SK-N-SH (cell line): Measurements from ENCODE around the gene WNK1. TPM values are rescaled to one million over a fixed set of nuclear protein-coding genes. Genes with fewer than 3 reads are reported as not detected.

ENCODE experiments used
- CTCF ChIA-PET: fragments of 300-600, 350-600 bp; formaldehyde crosslinking; extraction: SDS; loops from one replicate; lab custom pipeline; 2021; lab: Yijun Ruan, JAX
- POLR2A ChIA-PET: fragments of 350-600 bp; sonication (Branson Sonifier 250); formaldehyde crosslinking; extraction: SDS; loops from one replicate; lab custom pipeline; 2020; ENCODE audit warnings: antibody characterized with exemption, inconsistent platforms; lab: Yijun Ruan, JAX
- DNase-seq: peaks from one replicate; pipeline ENCODE4 v3.0.0; 2012
- H2AFZ ChIP-seq: fragments of 200-600 bp; sonication (generic); 2 replicates; pipeline ENCODE4 v1.8.1; 2016; ENCODE audit warnings: antibody characterized with exemption, mild to moderate bottlenecking, low read depth
- H3F3A ChIP-seq: fragments of 200-600 bp; sonication (generic); replicated peaks from 2 replicates; pipeline ENCODE3; 2016; ENCODE audit warnings: antibody characterized with exemption, mild to moderate bottlenecking; ENCODE audit not compliant: insufficient read depth
- H3K27ac ChIP-seq, 2 experiments: fragments of 200-500 bp in 1 of 2; fragments of 200-600 bp in 1 of 2; sonication (Bioruptor generic) in 1 of 2; sonication (generic), shearing (Covaris generic) in 1 of 2; 2 replicates each; pipeline versions ENCODE4 v1.5.1 to v1.6.1; 2014 to 2016; ENCODE audit warnings: low read depth in 2 of 2, inconsistent platforms in 1 of 2, low read length in 1 of 2, mild to moderate bottlenecking in 1 of 2, mixed read lengths in 1 of 2
- H3K27me3 ChIP-seq: fragments of 200-600 bp; sonication (generic), shearing (Covaris generic); 2 replicates; pipeline ENCODE4 v1.6.1; 2016; ENCODE audit warnings: mixed run types; ENCODE audit not compliant: insufficient read depth
- H3K36me3 ChIP-seq, 2 experiments: fragments of 200-500 bp in 1 of 2; fragments of 200-600 bp in 1 of 2; sonication (Bioruptor generic) in 1 of 2; sonication (generic) in 1 of 2; replicated peaks in 1 of 2; 2 replicates each; pipeline versions ENCODE3 to v1.5.1; 2014 to 2016; ENCODE audit warnings: low read length in 1 of 2, mild to moderate bottlenecking in 1 of 2; ENCODE audit not compliant: insufficient read depth in 2 of 2, control insufficient read depth in 1 of 2
- H3K4me1 ChIP-seq, 2 experiments: fragments of 200-500 bp in 1 of 2; fragments of 200-600 bp in 1 of 2; sonication (Bioruptor generic) in 1 of 2; sonication (generic), shearing (Covaris generic) in 1 of 2; 2 replicates each; pipeline versions ENCODE4 v1.5.1 to v1.6.1; 2014 to 2016; ENCODE audit warnings: low read depth in 1 of 2, low read length in 1 of 2, mixed run types in 1 of 2; ENCODE audit not compliant: insufficient read depth in 2 of 2, control insufficient read depth in 1 of 2
- H3K4me2 ChIP-seq: fragments of 200-600 bp; sonication (generic), shearing (Covaris generic); 2 replicates; pipeline ENCODE4 v1.6.1; 2017; ENCODE audit warnings: mixed run types
- H3K4me3 ChIP-seq, 2 experiments: fragments of 200-500 bp in 1 of 2; fragments of 200-600 bp in 1 of 2; sonication (Bioruptor generic) in 1 of 2; sonication (generic), shearing (Covaris generic) in 1 of 2; 2 replicates each; pipeline versions ENCODE4 v1.5.1 to v1.8.1; 2014 to 2016; ENCODE audit warnings: low read depth in 2 of 2, inconsistent platforms in 1 of 2, low read length in 1 of 2, mild to moderate bottlenecking in 1 of 2, mixed read lengths in 1 of 2, moderate library complexity in 1 of 2
- H3K79me2 ChIP-seq: fragments of 200-600 bp; sonication (generic); 2 replicates; pipeline ENCODE4 v1.8.1; 2017; ENCODE audit warnings: mild to moderate bottlenecking; ENCODE audit not compliant: insufficient read depth
- H3K9ac ChIP-seq: fragments of 200-600 bp; sonication (generic); 2 replicates; pipeline ENCODE4 v1.6.1; 2017; ENCODE audit warnings: mixed run types
- H3K9me2 ChIP-seq: fragments of 200-600 bp; sonication (generic); 2 replicates; pipeline ENCODE4 v1.6.1; 2017; ENCODE audit warnings: mixed run types
- H3K9me3 ChIP-seq: fragments of 200-600 bp; sonication (generic); 2 replicates; pipeline ENCODE4 v1.6.1; 2017; ENCODE audit warnings: mixed run types, mild to moderate bottlenecking, moderate library complexity
- H4K20me1 ChIP-seq: fragments of 200-600 bp; sonication (generic); 2 replicates; pipeline ENCODE4 v1.6.1; 2017; ENCODE audit warnings: mild to moderate bottlenecking, mixed run types; ENCODE audit not compliant: insufficient read depth
- EP300 ChIP-seq, 2 experiments: IDR thresholded peaks; 2 replicates each; pipeline versions ENCODE4 v1.4.0 to v1.6.1; 2012; ENCODE audit warnings: borderline replicate concordance in 1 of 2, low read depth in 1 of 2, low read length in 1 of 2
- FOSL2 ChIP-seq: IDR thresholded peaks from 2 replicates; pipeline ENCODE4 v1.4.0; 2012; ENCODE audit warnings: low read depth, mild to moderate bottlenecking, moderate library complexity, borderline replicate concordance
- FOXM1 ChIP-seq: IDR thresholded peaks from 2 replicates; pipeline ENCODE4 v1.4.0; 2012; ENCODE audit warnings: low read depth, mild to moderate bottlenecking
- GABPA ChIP-seq: IDR thresholded peaks from 2 replicates; pipeline ENCODE4 v1.4.0; 2012; ENCODE audit warnings: low read depth, mild to moderate bottlenecking
- NFIC ChIP-seq: IDR thresholded peaks from 2 replicates; pipeline ENCODE4 v1.4.0; 2012; ENCODE audit warnings: borderline replicate concordance
- POLR2AphosphoS5 ChIP-seq: IDR thresholded peaks from 2 replicates; pipeline ENCODE4 v1.6.1; 2012; ENCODE audit warnings: low read depth, low read length
- SIN3A ChIP-seq: IDR thresholded peaks from 2 replicates; pipeline ENCODE4 v1.6.1; 2012; ENCODE audit warnings: low read depth, mild to moderate bottlenecking, low read length, moderate library complexity, borderline replicate concordance
- SMC3 ChIP-seq: IDR thresholded peaks from 2 replicates; pipeline ENCODE4 v1.6.1; 2012; ENCODE audit warnings: low read depth, low read length, improper control_type of control experiment
- TAF1 ChIP-seq: IDR thresholded peaks from 2 replicates; pipeline ENCODE4 v1.6.1; 2012; ENCODE audit warnings: low read depth, mild to moderate bottlenecking, low read length, moderate library complexity, borderline replicate concordance
- TCF12 ChIP-seq: IDR thresholded peaks from 2 replicates; pipeline ENCODE4 v1.4.0; 2012
- TEAD4 ChIP-seq: IDR thresholded peaks from 2 replicates; pipeline ENCODE4 v1.4.0; 2012; ENCODE audit warnings: mild to moderate bottlenecking, borderline replicate concordance; ENCODE audit not compliant: insufficient read depth
- YY1 ChIP-seq: IDR thresholded peaks from 2 replicates; pipeline ENCODE4 v1.4.0; 2012; ENCODE audit warnings: low read depth, mild to moderate bottlenecking
- WGBS: methylation state at CpG from one replicate; pipeline ENCODE4 v1.1.6; 2017; ENCODE audit warnings: low lambda C conversion rate; 5-methylcytosine and 5-hydroxymethylcytosine counted together
- polyA plus RNA-seq, 3 experiments: library from polyadenylated mRNA; depleted of rRNA; stranded (reverse); fragments of >200 nt; gene quantifications; 2 replicates each; pipeline ENCODE4 v1.2.3, GENCODE V29; 2012
- TF ChIP-seq, protein P1 (sequence below): fragments of 200-600 bp; sonication (generic); IDR thresholded peaks from 2 replicates; pipeline ENCODE4 v1.6.1; 2017; ENCODE audit warnings: antibody characterized with exemption, mild to moderate bottlenecking, moderate library complexity
- TF ChIP-seq, protein P2 (sequence below): IDR thresholded peaks from 2 replicates; pipeline ENCODE4; 2012
- TF ChIP-seq, protein P3 (sequence below): IDR thresholded peaks from 2 replicates; pipeline ENCODE4 v1.4.0; 2012; ENCODE audit warnings: low read depth, borderline replicate concordance

The WNK1 gene
- polyA plus RNA-seq, 1 of the 3 experiments (the other 2 are of a cell fraction): 30.5 TPM

DNA sequence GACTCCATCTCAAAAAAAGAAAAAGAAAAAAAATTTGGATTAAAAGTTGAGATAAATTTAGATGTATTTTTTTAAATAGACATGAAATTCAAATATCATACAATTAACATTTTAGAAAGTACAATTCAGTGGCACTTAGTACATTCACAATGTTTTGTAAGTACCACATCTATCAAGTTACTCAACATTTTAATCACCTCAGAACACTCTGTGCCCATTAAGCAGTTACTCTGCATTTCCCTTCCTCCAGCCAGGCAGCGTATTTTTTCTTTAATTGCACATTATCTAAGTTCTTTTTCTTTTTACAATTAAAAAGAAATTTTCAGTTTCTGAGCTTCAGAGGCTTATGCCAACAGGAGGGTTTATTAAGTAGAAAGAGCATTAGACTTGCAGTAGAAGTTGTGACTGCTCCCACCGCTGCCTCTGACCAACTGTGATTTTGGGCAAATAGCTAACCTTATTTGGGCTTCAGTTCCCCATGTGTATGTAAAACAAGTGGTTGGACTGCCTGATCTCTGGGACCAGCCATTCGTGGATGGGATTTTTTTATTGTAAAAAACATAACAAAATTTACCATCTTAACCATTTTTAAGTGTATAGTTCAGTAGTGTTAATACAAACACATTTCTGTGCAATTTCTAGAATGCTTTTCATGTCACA, 65.7 kb downstream of the WNK1 start:
- H3K27me3 ChIP-seq: no peaks in the 10 kb centered on the region
- ChIA-PET POLR2A (interaction anchor here (0.6 kb wide), 1 partner anchor 221 kb away, joined by 3 read pairs; no protein-coding TSS in a partner anchor), CTCF (interaction anchor here (0.7 to 5.7 kb wide), 6 partner anchors 67 to 275 kb away, joined by 3 to 45 read pairs (median 4); partner anchors contain the start of gene RAD52)
- no peak overlapping the region for H3K4me2 ChIP-seq
- H3K36me3 ChIP-seq: peaks cover 20 to 40% of the 10 kb centered on the region in 2 experiments
- H3F3A ChIP-seq: no peaks in the 10 kb centered on the region
- no peak overlapping the region for H3K4me3 ChIP-seq
- peaks cover 26% of the 10 kb centered on the region for H4K20me1 ChIP-seq
- H3K4me1 ChIP-seq: no peaks in the 10 kb centered on the region
- TF ChIP-seq POLR2AphosphoS5: no peak
- no peak for TF ChIP-seq SMC3
- no peak for TF ChIP-seq EP300 (IDR thresholded peaks at IDR 0.05; ENCODE audit: borderline replicate concordance in 1 of 2, low read depth in 1 of 2, low read length in 1 of 2)
- H3K79me2 ChIP-seq: peaks cover 92% of the 10 kb centered on the region
- H3K9me2 ChIP-seq: no peaks in the 10 kb centered on the region
- DNase-seq: no peak
- H3K9me3 ChIP-seq: peaks cover 5% of the 10 kb centered on the region
- 94% methylated on average over 3 of the region's 3 CpGs for WGBS
- H2AFZ ChIP-seq: no peak overlapping the region
- H3K9ac ChIP-seq: no peak overlapping the region
- no peak overlapping the region for H3K27ac ChIP-seq

DNA sequence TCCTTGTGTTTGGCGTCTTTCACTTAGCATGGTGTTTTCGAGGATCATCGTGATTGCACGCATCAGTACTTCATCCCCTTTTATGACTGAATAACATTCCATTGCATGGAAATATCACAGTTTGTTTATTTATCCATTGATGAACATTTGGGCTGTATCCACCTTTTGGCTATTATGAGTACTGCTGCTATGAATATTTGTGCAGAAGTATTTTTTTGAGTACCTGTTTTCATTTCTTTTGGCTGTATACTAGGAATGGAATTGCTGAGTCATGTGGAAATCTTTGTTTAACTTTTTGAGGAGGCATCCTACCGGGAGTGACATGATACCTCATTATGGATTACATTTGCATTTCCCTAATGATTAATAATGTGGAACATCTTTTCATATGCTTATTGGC, 66.4 kb downstream of the WNK1 start:
- Histone ChIP-seq H3K27ac (no peak overlapping the region), H3K9me2 (no peaks in the 10 kb centered on the region), H3K4me1 (no peaks in the 10 kb centered on the region), H3K36me3 (peaks cover 22 to 43% of the 10 kb centered on the region in 2 experiments), H3K27me3 (no peaks in the 10 kb centered on the region), H3F3A (no peaks in the 10 kb centered on the region), H3K9me3 (peaks cover 11% of the 10 kb centered on the region), H2AFZ (no peak overlapping the region), H3K79me2 (peaks cover 92% of the 10 kb centered on the region), H3K9ac (no peak overlapping the region), H3K4me2 (no peak overlapping the region), H4K20me1 (peaks cover 19% of the 10 kb centered on the region; the same call in 1 of the 2 replicates), H3K4me3 (no peak overlapping the region)
- ChIA-PET POLR2A (no interaction called here), CTCF (interaction anchor here (1.4 to 5.7 kb wide), 3 partner anchors 68 to 248 kb away, joined by 3 to 45 read pairs (median 4); partner anchors contain the start of gene RAD52)
- TF ChIP-seq POLR2AphosphoS5: no peak
- no peak for TF ChIP-seq TCF12
- no peak for TF ChIP-seq YY1
- no peak for TF ChIP-seq TEAD4
- no peak for TF ChIP-seq FOSL2
- TF ChIP-seq, protein P1, sequence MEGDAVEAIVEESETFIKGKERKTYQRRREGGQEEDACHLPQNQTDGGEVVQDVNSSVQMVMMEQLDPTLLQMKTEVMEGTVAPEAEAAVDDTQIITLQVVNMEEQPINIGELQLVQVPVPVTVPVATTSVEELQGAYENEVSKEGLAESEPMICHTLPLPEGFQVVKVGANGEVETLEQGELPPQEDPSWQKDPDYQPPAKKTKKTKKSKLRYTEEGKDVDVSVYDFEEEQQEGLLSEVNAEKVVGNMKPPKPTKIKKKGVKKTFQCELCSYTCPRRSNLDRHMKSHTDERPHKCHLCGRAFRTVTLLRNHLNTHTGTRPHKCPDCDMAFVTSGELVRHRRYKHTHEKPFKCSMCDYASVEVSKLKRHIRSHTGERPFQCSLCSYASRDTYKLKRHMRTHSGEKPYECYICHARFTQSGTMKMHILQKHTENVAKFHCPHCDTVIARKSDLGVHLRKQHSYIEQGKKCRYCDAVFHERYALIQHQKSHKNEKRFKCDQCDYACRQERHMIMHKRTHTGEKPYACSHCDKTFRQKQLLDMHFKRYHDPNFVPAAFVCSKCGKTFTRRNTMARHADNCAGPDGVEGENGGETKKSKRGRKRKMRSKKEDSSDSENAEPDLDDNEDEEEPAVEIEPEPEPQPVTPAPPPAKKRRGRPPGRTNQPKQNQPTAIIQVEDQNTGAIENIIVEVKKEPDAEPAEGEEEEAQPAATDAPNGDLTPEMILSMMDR: peak; percentile 16; the same call in 1 of the 2 replicates
- DNase-seq: no peak
- 97% methylated on average over 5 of the region's 5 CpGs for WGBS

DNA sequence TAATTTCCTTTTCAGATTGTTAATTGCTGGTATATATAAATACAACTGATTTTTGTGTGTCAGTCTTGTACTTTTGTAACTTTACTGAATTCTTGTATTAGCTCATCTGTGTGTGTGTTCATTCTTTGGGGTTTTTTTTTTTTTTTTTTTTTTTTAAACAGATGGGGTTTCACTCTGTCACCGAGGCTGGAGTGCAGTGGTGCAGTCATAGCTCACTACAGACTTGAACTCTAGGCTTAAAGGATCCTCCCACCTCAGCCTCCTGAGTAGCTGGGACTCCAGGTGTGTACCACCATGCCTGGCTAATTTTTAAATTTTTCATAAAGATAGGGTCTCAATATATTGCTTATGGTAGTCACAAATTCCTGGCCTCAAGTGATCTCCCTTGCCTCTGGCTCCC, 68.0 kb downstream of the WNK1 start:
- Histone ChIP-seq H2AFZ (no peak overlapping the region), H3K4me2 (no peak overlapping the region), H3K4me3 (no peak overlapping the region), H3K4me1 (no peaks in the 10 kb centered on the region), H3K79me2 (peaks cover 94% of the 10 kb centered on the region), H3K9ac (no peak overlapping the region), H4K20me1 (peaks cover 13% of the 10 kb centered on the region; the same call in 1 of the 2 replicates), H3K27me3 (no peaks in the 10 kb centered on the region), H3K36me3 (peaks cover 16 to 46% of the 10 kb centered on the region in 2 experiments), H3K9me2 (no peaks in the 10 kb centered on the region), H3K27ac (no peak overlapping the region), H3F3A (no peaks in the 10 kb centered on the region), H3K9me3 (peaks cover 11% of the 10 kb centered on the region)
- ChIA-PET CTCF (interaction anchor here (1.3 kb wide), 1 partner anchor 129 kb away, joined by 4 read pairs; the partner anchor contains the start of gene RAD52), POLR2A (no interaction called here)
- 94% methylated on average over 1 of the region's 1 CpG for WGBS
- DNase-seq: no peak
- TF ChIP-seq, protein P2, sequence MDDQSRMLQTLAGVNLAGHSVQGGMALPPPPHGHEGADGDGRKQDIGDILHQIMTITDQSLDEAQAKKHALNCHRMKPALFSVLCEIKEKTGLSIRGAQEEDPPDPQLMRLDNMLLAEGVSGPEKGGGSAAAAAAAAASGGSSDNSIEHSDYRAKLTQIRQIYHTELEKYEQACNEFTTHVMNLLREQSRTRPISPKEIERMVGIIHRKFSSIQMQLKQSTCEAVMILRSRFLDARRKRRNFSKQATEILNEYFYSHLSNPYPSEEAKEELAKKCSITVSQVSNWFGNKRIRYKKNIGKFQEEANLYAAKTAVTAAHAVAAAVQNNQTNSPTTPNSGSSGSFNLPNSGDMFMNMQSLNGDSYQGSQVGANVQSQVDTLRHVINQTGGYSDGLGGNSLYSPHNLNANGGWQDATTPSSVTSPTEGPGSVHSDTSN: no peak
- TF ChIP-seq, protein P3, sequence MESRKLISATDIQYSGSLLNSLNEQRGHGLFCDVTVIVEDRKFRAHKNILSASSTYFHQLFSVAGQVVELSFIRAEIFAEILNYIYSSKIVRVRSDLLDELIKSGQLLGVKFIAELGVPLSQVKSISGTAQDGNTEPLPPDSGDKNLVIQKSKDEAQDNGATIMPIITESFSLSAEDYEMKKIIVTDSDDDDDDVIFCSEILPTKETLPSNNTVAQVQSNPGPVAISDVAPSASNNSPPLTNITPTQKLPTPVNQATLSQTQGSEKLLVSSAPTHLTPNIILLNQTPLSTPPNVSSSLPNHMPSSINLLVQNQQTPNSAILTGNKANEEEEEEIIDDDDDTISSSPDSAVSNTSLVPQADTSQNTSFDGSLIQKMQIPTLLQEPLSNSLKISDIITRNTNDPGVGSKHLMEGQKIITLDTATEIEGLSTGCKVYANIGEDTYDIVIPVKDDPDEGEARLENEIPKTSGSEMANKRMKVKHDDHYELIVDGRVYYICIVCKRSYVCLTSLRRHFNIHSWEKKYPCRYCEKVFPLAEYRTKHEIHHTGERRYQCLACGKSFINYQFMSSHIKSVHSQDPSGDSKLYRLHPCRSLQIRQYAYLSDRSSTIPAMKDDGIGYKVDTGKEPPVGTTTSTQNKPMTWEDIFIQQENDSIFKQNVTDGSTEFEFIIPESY: no peak
- TF ChIP-seq FOXM1: no peak
- no peak for TF ChIP-seq POLR2AphosphoS5
- no peak for TF ChIP-seq SIN3A
- TF ChIP-seq GABPA: no peak
- no peak for TF ChIP-seq NFIC
- TF ChIP-seq TEAD4: no peak
- TF ChIP-seq TAF1: no peak
